ENCODE measurements around the gene SMS.
"Not testable (repeated sequence)": the region's sequence is repeated elsewhere in the genome, so short reads cannot be mapped to it uniquely, and the experiment has no call there.

SMS gene

DNA sequence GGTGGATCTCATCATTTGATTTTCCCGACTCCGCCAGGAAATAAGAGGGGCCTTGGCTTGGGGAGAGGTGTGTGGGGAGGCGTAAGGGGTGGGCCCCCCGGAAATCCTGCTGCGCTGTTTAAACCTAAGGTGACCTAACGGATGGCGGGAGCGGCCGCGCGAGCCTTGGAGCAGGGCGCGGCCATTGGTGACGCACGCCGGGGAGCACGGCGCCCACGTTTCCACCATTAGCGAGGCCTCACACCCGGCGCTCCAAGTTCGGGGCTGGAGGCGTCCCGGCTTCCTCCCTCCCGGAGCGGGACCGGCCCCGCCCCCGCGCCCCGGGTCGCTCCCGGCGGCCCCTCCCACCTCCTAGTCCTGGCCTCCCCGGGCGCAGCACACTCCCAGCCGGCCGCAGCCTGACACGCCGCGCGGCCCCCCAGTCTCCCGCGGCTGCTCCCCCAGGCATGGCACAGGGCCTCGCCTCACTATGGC is at the start of gene SMS:
SMS (plus strand) TSS at position 354 of the 474 bp plus-strand sequence; CDS start at position 470, 116 bp downstream.
- DNase-seq = peak; percentile 59

DNA sequence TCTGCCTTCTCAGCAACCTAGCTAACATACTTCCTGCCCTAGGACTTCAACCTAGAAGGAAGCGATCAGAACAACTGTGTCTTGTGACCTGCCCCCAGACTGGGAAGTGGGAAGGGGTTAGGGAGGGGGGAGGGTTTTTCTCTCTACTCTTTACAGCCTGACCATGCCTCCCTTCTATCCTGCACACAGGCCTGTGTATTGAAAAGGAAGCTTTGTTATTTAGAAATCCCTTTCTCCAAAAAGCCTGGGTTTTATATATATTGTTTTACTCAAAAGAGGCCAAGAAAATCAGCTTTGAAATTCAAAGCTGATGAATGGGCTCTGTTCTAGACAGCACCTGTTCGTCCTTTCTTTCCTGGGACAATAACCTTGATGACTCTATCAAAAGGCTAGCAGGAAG is 35.2 kb upstream of the SMS start:
- DNase-seq = no peak

DNA sequence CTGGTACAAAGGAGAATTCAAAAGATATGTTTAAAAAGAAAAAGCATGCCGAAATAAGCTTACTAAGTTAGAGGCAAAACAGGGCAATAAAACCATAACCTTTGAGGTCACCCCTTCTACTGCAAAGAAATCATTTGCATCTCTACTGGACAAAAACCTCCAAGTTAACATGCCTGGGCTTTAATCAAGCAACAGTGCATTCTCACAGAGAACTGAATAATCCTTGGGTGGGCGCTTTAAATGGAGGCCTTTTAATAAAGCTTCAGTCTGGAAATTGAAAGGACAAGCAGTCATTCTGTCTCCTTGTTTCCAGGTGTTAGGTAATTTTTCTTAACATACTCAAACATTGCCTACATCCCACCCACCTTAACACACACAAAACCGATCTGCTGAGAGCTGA is 34.6 kb upstream of the SMS start:
- no peak for DNase-seq

DNA sequence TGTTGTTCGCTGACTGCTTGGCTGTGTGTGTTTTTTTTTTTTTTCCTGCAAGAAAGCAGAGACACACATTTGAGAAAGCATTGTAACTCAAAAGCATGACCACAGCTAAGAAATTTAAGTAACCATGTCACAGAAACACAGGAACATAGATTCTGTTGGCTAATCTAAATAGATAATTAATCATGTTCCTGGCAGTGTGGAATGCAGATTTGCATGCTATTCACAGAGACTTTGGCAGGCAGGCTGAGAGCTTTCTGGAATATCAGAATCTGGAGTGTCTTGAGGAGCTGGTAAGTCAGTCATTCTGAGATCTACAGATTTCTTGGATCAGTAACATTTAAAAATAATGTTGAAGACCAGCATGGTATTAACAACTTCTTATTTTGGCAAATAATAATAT is 33.2 kb upstream of the SMS start:
- DNase-seq = no peak

DNA sequence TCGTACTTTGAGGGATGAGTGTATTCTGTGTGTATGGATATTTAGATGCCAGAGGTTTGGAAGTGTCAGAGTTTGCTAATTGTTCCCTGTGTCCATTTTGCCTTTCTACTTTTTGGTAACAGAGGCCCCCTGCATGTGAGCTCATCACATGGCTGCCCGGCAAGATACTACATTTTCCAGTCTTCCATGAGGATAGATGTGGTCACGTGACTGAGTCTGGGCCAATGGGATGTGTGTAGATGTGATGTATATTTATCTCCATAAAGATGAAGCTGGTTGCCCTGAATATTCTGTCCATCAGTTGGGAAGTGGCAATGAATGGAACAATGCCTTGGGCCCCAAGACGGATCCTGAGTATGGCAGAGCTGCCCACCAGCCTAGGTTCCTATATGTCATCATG is 29.0 kb upstream of the SMS start:
- no peak for DNase-seq

DNA sequence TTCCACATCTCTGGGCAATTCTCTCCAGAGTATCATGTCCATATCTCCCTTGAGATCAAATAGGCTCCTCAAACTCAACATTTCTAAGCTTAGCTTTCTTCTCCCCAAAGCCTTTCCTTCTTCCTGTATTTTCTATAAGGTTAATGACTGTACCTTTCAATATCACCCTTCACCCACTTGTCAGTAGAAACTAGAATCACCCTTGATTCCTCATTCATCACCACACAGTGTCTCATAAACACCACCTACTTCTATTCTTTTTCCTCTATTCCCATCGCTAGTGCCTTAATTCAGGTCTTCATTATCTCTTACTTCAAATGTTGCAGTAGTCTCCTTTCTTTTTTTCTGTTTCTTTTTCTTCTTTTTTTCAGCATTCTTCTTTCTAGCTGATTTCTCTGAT is 28.3 kb upstream of the SMS start:
- DNase-seq = no peak

DNA sequence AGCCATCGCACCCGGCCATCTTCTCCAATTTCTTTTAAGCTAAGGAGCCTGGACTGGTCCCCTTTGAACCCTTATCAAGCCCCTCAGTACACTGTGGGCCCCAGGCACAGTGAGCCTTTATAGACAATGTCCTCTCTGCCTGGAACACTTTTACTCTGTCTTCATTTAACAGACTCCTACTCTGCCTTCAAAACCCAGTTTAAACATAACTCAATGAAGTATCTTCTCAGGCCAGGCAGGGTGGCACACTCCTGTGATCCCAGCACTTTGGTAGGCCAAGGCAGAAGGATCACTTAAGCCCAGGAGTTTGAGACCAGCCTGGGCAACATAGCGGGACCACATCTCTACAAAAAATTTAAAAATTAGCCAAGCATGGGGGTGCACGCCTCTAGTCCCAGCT is 27.5 kb upstream of the SMS start:
- no peak for DNase-seq

DNA sequence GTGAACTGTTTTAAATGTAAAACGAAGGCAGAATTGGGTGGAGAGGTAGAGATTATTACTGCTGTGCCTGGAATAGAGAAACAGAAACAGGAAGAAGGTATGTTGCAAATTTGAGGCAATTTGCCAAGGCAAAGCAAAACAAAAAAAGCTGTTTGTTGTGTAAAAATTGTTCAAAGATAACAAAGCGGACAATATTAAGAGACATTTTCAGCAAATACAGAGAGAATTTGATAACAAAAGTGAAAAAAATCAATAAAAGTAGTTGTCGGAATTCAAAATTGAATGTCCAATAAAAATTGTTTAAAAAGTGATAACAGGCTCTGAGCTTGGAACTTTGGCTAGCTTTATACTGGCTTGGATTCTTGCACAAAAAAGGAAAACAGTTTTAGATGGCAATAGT is 14.4 kb upstream of the SMS start:
- no peak for DNase-seq

DNA sequence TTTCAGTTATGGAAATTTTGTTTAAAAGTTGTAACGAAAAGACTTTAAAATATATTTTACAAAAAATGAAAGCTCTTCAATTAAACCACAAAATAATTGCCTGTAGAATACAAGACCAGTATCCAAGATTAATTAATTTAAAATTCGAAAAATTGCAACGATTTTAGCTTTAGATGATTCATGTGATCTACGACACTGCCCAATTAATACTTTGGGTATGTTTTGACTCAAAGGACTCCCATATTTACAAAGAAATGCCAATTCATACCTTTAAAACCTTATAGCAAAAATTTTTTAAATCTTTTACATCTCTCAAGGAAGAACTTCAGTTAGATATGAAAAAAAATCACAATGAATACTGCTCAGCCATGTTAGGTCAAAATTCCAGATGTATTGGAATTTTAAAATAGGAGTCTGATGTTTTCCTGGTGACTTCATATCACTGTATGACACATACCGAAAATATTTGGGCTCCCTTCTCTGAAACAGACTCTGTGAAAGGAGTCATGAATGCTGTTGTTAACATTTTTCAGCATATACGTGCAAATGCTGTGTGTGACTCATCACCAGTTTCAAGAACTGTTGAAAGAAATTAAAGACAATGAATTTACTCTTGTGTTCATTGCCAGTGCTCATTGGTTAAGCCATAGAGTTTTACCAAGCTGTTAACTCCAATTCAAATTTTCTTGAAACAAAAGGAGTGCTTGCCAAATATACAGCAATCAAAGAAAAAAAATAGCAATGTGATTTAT is 13.8 kb upstream of the SMS start:
- no peak for DNase-seq

DNA sequence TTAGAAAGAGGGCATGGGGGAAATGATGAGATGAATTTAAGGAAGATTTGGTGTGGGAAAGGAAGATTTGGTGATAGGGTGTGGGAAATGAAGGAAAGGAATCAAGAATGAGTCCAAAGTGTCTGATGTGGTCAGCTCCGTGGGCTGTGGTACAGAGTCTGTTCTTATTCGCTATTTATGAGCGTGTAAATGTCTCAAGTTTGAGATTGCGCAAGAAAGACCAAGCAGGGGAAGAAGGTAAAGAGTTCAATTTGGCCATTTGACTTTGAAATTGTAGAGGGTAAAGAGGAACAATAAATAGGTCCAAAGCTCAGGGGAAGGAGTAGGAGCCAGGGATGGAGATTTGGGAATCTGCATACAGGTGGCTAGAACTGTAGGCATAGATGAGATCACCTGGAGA is 11.3 kb upstream of the SMS start:
- no peak for DNase-seq

DNA sequence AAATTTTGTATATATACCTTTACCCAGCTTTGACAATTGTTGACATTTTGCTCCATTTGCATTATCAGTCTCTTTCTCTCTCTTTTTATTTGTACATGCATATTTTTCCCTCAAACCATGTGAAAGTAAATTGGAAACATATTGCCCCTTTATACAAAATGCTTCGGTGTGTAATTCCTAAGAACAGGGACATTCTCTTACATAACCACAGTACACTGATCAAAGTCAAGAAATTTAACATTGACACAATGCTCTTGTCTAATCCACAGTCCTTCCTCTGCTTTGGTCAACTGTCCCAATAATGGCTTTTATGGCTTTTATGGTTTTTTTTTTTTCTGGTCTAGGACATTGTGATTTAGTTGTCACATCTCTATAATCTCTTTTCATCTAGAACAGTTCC is 9.5 kb upstream of the SMS start:
- DNase-seq = no peak

DNA sequence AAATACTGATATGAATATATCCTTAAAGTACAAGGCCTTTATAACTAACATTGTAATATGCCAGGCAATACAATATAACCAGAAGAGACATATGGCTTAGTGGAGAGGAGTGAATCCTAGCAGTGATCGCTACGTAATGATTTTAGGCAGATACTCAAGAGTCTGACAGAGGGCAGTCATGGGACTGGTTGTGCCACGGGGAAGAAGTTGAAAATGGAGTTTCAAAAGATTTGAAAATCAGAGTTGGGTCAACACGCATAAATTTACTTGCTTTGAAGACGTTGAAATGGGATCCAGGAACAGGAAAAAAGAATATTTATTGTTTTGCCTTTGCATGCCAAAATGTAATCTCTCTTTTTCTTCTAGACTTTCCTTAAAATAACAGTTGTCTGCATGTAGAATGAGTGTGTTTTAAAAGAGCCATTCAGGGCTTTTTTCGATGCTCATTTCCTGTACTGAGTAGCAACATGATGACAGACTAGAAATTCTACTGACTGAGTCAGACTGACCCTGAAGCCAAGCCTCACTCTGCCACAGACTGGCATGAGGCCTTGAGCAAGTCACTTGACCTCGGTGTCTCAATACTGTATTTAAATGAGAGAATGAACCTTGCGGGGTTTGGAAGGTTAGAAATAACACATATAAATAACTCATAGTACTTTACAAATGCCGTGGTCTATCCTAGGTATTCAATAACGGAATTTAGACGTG is 8.1 kb upstream of the SMS start:
- no peak for DNase-seq

DNA sequence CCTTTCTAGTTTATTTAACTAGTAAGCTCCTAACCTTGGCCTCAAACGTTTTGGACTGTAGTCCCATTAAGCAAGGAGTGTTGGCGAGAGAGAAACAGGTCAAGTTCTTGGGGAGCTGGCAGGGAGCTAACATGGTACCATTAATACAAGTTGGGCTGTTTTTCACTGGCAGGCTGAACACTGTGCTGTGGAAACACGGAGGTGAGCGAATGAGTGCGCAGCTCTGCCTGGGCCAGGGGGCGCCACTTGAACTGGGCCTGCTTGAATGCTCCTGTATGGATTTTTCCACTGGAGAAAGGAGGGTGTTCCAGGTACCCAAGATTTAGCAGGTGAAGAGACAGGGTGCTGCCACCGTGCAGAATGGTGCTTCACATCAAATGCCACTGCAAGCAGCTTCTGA is 7.4 kb upstream of the SMS start:
- DNase-seq = no peak

DNA sequence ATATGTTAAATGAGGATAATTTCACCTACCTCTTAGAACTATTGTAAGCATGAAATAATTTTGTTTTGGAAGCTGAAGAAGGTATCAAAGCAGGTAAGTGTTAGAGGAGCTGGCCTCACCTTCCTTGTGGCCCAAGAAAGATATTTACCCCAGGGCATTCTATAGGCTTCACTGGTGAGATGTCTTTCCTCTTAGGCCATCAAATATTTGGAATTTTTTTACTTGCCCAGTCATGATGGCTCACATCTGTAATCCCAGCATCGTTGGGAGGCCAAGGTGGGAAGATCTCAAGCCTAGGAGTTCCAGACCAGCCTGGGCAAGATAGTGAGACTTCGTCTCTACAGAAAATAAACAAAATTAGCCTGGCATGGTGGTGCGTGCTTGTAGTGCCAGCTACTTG is 6.1 kb upstream of the SMS start:
- DNase-seq = no peak

DNA sequence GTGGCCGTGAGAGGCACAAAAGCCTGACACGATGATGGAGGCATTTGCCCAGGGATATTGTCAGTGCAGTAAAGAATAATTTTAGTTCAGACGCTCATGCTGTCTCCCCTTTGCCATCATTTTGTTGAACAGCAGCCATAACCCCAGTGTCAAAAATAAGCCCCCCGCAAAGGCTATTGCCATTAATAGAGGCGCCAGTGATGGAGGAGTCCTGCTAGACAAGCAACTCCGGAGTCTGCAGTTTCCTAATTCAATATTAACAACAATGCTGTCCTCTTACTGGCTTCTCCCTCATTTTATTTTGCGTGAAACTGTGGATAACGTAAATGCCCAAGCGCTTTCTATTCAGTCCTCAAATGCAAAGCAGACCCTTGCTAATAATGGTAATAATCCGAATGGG is 603 bp upstream of the SMS start:
- DNase-seq = no peak

DNA sequence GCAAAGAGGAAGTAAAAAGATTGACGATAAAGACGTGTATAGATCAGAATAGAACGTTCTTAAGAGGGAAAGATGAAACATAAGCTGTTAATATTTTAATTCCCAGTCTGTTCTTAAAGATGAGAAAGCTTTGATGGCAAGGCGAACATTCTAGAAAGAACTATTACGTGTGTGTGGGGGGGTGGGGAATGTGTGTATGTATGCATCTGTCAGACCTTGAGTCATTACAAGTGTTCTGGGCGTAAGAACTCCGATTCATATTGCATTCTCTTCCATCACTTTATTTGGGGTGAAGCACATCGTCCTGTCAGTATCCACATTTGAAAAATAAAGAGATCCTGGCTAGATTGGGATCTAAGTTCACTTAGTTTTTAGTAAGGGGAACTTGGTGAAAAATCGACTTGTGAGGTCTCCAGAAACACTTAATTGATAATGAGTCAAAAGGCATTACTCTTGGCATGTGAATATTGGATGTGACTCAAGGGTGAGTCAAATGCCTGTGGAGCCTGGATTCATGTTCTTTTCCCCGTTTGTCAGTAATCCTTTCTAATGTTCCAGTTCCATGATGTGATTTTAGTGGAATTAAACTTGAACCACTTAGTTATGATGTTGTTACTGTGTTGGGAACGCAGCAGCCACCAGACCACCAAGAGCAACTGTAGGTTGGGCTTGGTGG is 3.1 kb downstream of the SMS start:
- no peak for DNase-seq

DNA sequence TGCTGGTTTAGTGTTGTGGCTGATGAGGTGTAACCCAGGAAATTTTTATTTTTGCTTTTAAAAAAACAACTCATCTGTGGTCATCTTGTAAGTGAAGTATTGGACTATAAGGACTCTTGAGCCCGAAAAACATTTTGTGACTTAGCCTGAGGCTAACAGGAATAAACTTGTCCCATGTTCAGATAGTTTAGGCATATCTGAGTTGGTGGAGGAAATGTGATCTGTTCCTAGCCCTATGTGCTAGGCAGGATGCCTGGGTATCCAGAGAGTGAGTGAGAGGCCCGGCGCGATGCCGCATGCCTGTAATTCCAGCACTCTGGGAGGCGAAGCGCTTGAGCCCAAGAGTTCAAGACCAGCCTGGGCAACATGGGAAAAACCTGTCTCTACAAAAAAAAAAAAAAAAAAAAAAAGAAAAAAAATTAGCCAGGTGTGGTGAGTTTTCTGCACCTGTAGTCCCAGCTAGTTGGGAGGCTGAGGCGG is 3.7 kb downstream of the SMS start:
- no peak for DNase-seq

DNA sequence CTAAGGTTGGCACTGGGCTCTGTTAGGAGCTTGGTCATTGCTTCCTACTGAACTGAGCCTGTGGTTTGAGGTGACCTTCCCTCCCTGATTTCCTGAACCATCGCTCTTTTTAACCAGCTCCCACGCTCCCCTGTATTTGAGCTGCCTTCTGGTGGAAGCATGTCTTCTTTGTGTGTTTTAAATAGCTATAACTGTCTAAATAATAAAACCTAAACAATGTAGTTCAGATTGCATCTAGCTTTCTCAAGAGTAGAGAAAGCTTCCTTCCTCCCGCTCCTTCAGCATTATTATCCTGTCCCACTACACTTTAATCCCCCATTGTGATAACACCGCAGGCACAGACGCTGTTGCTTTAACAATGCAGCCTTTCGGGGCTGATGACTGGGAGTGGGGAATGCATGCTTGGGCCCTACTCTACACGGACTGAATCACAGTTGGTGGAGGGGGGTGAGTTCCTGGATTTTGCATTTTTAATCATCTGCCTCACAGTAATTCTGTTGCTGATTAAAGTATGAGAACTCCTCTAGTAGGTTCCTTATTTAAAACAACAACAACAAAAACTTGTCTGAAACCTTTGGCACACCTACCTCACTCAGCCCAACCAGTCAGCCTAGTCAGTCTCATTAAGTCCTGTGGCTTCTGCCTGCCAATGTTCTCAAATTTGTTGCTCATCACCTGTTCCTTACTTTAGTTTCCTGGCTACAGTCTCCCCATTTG is 6.6 kb downstream of the SMS start:
- no peak for DNase-seq

DNA sequence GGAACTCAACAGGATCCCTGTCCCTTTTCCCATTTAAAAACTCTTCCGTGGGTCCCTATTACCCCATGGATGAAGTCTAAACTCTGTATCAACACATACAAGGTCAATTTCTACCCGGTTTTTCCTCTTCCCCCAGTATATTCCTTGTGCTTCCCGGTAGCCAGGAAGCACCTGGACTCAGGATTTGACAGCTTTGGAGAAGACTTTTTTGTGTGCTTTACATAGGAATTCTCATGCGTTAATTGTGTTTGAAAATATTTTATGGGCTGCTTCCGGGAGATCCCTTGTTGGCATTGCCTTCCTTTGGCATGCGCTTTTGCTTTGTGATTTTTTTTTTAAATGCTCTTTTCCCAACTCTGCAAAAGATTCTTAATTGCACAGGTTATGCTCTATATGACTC is 7.2 kb downstream of the SMS start:
- DNase-seq = no peak

DNA sequence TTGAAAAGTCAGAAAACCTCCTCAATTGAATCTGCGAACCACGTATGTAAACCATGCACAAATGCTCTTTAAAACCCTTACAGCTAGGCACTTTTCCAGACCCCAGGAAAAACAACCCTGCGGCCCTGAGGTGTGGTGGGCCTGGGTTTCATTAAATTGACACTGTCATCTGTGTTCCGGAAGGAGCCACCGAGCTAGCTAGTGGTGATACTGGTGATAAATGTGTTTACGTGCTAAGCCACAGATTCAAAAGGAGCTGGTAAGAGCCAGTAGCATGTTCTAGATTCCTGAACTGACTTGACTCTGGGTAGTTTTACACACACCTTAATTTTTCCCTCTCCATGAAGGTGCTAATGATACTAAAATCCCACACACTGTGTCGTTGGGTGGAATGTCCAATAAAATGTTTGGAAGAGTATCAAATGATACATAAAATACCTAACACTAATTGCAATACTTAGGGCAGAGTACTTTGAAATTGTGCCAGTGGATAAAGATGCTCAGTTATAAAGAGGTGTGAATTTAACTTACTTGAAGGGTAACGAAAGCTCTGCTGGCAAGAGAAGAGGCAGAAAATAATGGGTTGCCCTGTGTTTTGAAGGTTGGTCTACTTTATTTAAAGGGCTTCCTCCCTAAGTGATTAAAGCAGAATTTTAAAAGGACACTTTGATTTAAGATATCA is 8.5 kb downstream of the SMS start:
- DNase-seq = no peak

DNA sequence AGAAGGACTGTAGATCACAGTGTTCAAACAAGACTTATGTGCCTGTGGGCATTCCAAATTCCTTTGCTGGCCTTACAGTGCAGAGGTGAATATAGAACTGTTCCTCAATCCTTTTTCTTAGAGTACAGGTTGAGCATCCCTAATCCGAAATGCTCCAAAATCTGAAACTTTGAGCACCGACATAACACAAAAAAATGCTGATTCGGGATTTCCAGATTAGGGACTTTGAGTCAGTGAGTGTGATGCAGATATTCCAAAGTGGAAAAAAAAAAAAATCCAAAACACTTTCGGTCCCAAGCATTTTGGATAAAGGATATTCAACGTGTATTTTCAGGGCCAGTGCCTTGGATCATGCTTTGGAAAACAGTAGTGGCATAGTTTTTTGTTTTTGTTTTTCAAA is 9.2 kb downstream of the SMS start:
- no peak for DNase-seq

DNA sequence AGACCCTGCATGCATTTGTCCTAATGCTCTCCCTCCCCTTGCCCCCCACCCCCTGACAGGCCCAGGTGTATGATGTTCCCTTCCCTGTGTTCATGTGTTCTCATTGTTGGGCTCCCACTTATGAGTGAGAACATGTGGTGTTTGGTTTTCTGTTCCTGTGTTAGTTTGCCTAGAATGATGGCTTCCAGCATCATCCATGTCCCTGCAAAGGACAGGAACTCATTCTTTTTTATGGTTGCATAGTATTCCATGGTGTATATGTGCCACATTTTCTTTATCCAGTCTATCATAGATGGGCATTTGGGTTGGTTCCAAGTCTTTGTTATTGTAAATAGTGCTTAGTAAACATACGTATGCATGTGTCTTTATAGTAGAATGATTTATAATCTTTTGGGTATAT is 10.0 kb downstream of the SMS start:
- DNase-seq = not testable (repeated sequence)

DNA sequence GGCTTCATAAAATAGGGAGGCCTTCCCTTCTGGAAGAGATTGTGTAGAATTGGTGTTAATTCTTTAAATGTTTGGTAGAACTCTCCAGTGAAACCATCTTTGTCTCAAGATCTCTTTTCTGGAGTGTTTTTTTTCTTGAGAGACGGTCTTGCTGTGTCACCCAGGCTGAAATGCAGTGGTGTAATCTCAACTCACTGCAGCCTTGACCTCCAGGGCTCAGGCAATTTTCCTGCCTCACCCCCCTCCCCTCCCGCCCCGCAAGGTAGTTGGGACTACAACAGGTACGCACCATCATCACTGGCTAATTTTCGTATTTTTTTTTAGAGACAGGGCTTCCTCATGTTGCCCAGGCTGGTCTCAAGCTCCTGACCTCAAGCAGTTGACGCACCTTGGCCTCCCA is 12.1 kb downstream of the SMS start:
- no peak for DNase-seq
